ENCODE measurements around the gene RILPL1. TPM values are rescaled to one million over a fixed set of nuclear protein-coding genes. Genes with fewer than 3 reads are reported as not detected.
"Not testable (repeated sequence)": the region's sequence is repeated elsewhere in the genome, so short reads cannot be mapped to it uniquely, and the experiment has no call there.

The RILPL1 gene
- total RNA-seq, 1 donor from 2014 or later = 21.2 TPM

- peak overlapping the region; percentile 96 for H3K4me3 ChIP-seq (ENCODE audit: low read depth, low read length)
- no peak for DNase-seq (ENCODE audit: low read depth)
- TF ChIP-seq CTCF (conservative IDR thresholded peaks at IDR 0.05; ENCODE audit: low read depth, low read length) = no peak
These were observed 97.9 kb downstream of the RILPL1 start for GRCh38 chr12:123435636-123436016.

DNA sequence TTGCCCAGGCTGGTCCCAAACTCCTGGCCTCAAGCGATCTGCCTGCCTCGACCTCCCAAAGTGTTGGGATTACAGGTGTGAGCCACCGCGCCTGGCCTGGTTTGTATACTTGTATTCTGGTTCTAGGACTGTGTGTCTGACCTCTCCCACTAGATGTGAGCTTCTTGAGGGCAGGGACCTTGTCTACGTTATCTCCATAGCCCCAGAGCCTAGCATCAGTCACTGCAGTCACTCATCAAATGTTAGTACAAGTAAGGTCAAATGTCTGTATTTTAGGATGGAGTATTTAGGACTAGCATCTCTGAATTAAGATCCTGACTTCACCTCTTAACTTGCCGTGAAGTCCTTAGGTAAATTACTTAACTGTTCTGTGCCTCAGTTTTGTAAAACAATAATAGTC is 99.9 kb downstream of the RILPL1 start:
- no peak for TF ChIP-seq CTCF (conservative IDR thresholded peaks at IDR 0.05; ENCODE audit: low read depth, low read length)
- no peak for DNase-seq (ENCODE audit: low read depth)
- H3K4me3 ChIP-seq (ENCODE audit: low read depth, low read length) = no peak overlapping the region

GRCh38 chr12:123431951-123432817 is 101.3 kb downstream of the RILPL1 start:
- peak overlapping the region; percentile 34 for H3K4me3 ChIP-seq (ENCODE audit: low read depth, low read length)
- not testable (repeated sequence) for DNase-seq (ENCODE audit: low read depth)

GRCh38 chr12:123429101-123429500 is 104.4 kb downstream of the RILPL1 start:
- not testable (repeated sequence) for DNase-seq (ENCODE audit: low read depth); H3K4me3 ChIP-seq (ENCODE audit: low read depth, low read length)

DNA sequence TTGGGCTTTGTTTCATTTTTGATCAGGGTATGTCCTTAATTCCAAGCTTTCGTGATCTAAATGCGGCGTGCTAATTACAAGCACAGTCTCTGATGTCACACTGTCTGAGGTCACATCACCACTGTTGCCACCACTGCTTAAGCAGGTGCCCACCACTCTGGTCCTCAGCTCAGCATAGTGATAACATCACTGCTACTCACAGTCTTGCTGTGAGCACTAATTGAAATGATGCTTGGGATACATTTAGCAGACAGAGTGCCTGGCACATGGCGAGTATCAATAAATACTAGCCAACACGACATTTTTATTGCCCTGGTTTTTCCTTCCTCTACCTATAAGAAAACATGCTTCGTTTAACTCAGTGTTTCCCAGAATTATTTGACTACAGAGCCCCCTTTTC is 104.9 kb downstream of the RILPL1 start:
- no peak for TF ChIP-seq CTCF (conservative IDR thresholded peaks at IDR 0.05; ENCODE audit: low read depth, low read length)
- H3K4me3 ChIP-seq (ENCODE audit: low read depth, low read length) = no peak overlapping the region
- DNase-seq (ENCODE audit: low read depth) = no peak

DNA sequence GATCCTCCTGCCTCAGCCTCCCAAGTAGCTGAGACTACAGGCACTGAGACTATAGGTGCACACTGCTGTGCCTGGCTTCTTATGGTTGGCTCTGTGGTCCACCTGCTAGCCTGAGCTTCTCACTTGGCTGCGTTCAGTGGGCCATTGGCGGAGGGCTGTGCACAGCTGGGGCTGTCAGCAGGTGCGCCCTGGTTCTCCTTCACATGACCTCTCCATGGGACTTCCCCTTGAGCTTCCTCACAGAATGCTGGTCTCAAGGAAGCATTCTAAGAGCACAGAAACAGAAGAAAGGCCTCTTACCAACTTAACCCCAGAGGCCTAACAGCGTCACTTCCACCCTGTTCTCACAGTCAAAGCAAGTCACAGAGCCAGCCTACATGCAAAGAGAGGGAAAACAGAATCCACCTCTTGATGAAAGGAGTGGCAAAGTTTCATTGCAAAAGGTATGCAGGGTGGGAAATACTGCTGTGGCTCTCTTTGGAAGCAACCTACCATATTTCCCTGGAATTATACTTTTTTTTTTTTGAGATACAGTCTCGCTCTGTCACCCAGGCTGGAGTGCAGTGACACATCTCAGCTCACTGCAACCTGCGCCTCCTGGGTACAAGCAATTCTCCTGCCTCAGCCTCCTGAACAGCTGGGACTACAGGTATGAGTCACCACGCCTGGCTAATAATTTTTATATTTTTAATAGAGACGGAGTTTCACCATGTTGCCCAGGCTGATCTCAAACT is 106.3 kb downstream of the RILPL1 start:
- no peak overlapping the region for H3K4me3 ChIP-seq (ENCODE audit: low read depth, low read length)
- no peak for DNase-seq (ENCODE audit: low read depth)
- TF ChIP-seq CTCF (conservative IDR thresholded peaks at IDR 0.05; ENCODE audit: low read depth, low read length) = no peak

DNA sequence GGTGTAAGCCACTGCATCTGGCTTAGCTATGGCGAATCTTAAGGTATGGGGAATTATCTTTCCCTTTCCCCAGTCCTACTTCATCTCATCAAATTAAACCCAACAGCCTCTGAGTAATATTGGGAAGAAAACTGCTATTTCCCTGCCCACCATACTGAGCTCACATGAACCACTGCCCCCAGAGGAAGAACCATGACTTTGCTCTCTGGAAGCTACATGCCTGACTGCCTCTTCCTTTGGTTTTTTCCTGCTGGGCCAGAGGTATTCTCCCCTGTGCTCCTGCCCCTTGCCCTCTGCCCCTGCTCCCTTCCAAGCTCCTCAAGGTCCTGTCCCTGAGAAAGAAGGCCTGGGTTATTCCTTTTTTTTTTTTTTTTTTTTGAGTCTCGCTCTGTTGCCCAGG is 112.2 kb downstream of the RILPL1 start:
- TF ChIP-seq CTCF (conservative IDR thresholded peaks at IDR 0.05; ENCODE audit: low read depth, low read length) = peak; percentile 34
- no peak for DNase-seq (ENCODE audit: low read depth)
- H3K4me3 ChIP-seq (ENCODE audit: low read depth, low read length) = no peak overlapping the region

Other genes starting within 250 kb of the RILPL1 start
- gene SBNO1, start 168.9 kb downstream of the RILPL1 start, total RNA-seq = 17.8 TPM in 2 replicates
- gene KMT5A, start 149.6 kb downstream of the RILPL1 start, total RNA-seq = 48.3 and 63.9 TPM in 2 replicates
- gene RILPL2, start 97.0 kb downstream of the RILPL1 start, total RNA-seq = 1.7 and 3.5 TPM in 2 replicates
- gene SNRNP35, start 75.6 kb downstream of the RILPL1 start, total RNA-seq = 12.0 and 22.7 TPM in 2 replicates
- 139 and 186 TPM in 2 replicates for gene TMED2, start 50.8 kb upstream of the RILPL1 start, total RNA-seq
- 20.6 and 28.3 TPM in 2 replicates for gene DDX55, start 68.4 kb upstream of the RILPL1 start, total RNA-seq
- gene EIF2B1, start 100.0 kb upstream of the RILPL1 start, total RNA-seq = 88.8 and 135 TPM in 2 replicates
- 22.9 and 31.4 TPM in 2 replicates for gene GTF2H3, start 100.1 kb upstream of the RILPL1 start, total RNA-seq
- gene TCTN2, start 137.4 kb upstream of the RILPL1 start, total RNA-seq = 9.5 and 9.9 TPM in 2 replicates
- gene ATP6V0A2, start 178.6 kb upstream of the RILPL1 start, total RNA-seq = 12.6 and 21.8 TPM in 2 replicates
- 0.17 TPM in 1 of 2 replicates, not detected in the other for gene DNAH10, start 228.6 kb upstream of the RILPL1 start, total RNA-seq